Measurements from ENCODE around the gene HELZ2.

The HELZ2 gene

DNA sequence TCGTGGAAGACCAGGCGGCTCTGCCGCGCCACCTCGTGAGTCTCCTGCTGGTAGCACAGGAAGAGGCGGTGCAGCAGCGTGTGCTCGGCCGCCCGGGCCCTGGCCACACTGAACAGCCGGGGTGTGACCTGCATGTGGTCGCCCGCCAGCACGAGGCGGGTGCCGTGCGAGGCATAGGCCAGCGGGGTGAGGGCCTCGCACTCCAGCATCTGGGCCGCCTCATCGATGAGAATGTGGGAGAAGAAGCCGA lies 7.0 kb downstream of the HELZ2 start:
- TF ChIP-seq SIN3A (IDR thresholded peaks at IDR 0.05; ENCODE audit: borderline replicate concordance, insufficient read depth, low read length) (no peak), TAF1 (IDR thresholded peaks at IDR 0.05; ENCODE audit: borderline replicate concordance, insufficient read depth, low read length) (no peak), REST (IDR thresholded peaks at IDR 0.05; ENCODE audit: insufficient read depth in 1 of 2, low read depth in 2 of 2, low read length in 2 of 2) (no peak), POLR2AphosphoS5 (IDR thresholded peaks at IDR 0.05; ENCODE audit: low read depth, low read length) (no peak), FOXP2 (optimal IDR thresholded peaks at IDR 0.05; ENCODE audit: borderline replicate concordance, extremely low read depth, extremely low read length, insufficient read depth) (no peak)

DNA sequence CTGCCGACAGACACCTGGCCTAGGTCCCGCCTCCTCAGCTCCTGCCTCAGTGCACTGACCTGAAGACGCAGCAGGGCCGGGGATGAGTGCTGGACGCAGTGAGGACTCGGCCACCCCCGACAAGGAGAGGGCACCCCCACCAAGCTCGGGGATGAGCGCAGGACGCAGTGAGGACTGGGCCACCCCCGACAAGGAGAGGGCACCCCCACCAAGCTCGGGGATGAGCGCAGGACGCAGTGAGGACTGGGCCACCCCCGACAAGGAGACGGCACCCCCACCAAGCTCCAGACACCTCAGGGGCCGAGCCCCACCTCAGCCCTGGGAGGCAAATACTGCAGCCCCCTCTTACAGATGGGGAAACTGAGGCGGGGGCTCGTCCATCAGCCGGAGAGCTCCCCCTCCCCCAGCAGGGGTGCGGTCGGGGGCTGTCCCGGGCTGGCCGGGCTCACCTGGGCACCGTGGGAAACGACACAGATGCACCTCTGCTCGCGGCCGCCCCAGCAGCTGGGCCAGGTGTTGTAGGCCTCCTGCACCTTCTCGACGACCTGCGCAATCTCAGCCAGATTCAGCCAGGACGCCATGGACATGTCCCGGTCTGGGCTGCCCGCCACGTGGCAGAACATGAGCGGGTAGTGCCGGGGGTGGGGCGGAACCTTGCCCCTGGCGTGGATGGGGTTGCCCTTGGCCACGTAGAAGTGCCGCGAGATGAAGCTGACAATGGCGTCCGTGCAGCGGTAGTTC lies 7.5 kb downstream of the HELZ2 start:
- TF ChIP-seq REST (IDR thresholded peaks at IDR 0.05; ENCODE audit: insufficient read depth in 1 of 2, low read depth in 2 of 2, low read length in 2 of 2) (no peak), TAF1 (IDR thresholded peaks at IDR 0.05; ENCODE audit: borderline replicate concordance, insufficient read depth, low read length) (no peak), SIN3A (IDR thresholded peaks at IDR 0.05; ENCODE audit: borderline replicate concordance, insufficient read depth, low read length) (no peak), FOXP2 (optimal IDR thresholded peaks at IDR 0.05; ENCODE audit: borderline replicate concordance, extremely low read depth, extremely low read length, insufficient read depth) (no peak), POLR2AphosphoS5 (IDR thresholded peaks at IDR 0.05; ENCODE audit: low read depth, low read length) (no peak)

DNA sequence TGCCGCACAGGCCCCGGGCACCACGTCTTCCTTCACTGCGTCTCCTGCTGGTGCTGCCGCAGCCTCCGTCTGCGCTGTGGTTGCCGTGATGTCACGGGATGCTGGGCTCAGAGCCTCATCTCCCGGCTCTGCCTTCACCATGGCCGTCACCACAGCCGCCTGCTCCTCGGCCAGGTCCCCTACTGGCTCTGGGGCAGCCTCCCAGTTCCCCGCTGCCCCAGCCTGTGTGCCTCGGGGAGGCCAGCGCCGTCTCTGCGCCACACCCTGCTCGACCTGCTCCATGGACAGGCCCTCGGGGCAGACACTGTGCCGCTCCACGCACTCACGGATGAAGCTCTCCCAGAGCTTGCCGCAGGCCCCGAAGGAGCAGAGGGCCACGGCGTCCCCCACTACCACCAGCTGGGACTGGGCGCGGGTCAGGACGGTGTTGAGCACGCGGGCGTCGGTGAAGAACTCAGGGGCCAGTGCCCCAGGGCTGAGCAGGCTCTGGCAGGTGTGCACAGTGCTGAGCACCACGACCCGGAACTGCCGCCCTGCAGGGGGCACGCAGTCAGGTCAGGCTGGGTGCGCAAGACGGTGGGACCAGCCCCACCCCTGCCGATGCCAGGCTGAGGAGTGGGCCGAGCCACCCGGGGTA lies 8.2 kb downstream of the HELZ2 start:
- TF ChIP-seq REST (IDR thresholded peaks at IDR 0.05; ENCODE audit: insufficient read depth in 1 of 2, low read depth in 2 of 2, low read length in 2 of 2) (no peak), FOXP2 (optimal IDR thresholded peaks at IDR 0.05; ENCODE audit: borderline replicate concordance, extremely low read depth, extremely low read length, insufficient read depth) (no peak), TAF1 (IDR thresholded peaks at IDR 0.05; ENCODE audit: borderline replicate concordance, insufficient read depth, low read length) (no peak), SIN3A (IDR thresholded peaks at IDR 0.05; ENCODE audit: borderline replicate concordance, insufficient read depth, low read length) (no peak), POLR2AphosphoS5 (IDR thresholded peaks at IDR 0.05; ENCODE audit: low read depth, low read length) (no peak)

GRCh38 chr20:63565021-63565698 lies 8.9 kb downstream of the HELZ2 start:
- TF ChIP-seq TAF1 (IDR thresholded peaks at IDR 0.05; ENCODE audit: borderline replicate concordance, insufficient read depth, low read length) (no peak), POLR2AphosphoS5 (IDR thresholded peaks at IDR 0.05; ENCODE audit: low read depth, low read length) (no peak), FOXP2 (optimal IDR thresholded peaks at IDR 0.05; ENCODE audit: borderline replicate concordance, extremely low read depth, extremely low read length, insufficient read depth) (no peak), SIN3A (IDR thresholded peaks at IDR 0.05; ENCODE audit: borderline replicate concordance, insufficient read depth, low read length) (no peak)

GRCh38 chr20:63564036-63564810 lies 9.8 kb downstream of the HELZ2 start:
- no peak for TF ChIP-seq POLR2AphosphoS5 (IDR thresholded peaks at IDR 0.05; ENCODE audit: low read depth, low read length)
- TF ChIP-seq REST (IDR thresholded peaks at IDR 0.05; ENCODE audit: insufficient read depth in 1 of 2, low read depth in 2 of 2, low read length in 2 of 2): no peak
- no peak for TF ChIP-seq TAF1 (IDR thresholded peaks at IDR 0.05; ENCODE audit: borderline replicate concordance, insufficient read depth, low read length)
- no peak for TF ChIP-seq SIN3A (IDR thresholded peaks at IDR 0.05; ENCODE audit: borderline replicate concordance, insufficient read depth, low read length)
- no peak for TF ChIP-seq FOXP2 (optimal IDR thresholded peaks at IDR 0.05; ENCODE audit: borderline replicate concordance, extremely low read depth, extremely low read length, insufficient read depth)

All from PFSK-1 (cell line).